Stomach smooth muscle (tissue), 2 donors: ENCODE data around the gene SYNDIG1.

Source experiments
- H3K27ac ChIP-seq: one replicate; pipeline ENCODE4 v1.7.0; 2013; ENCODE audit warnings: mild to moderate bottlenecking, low read length, inconsistent platforms
- H3K27me3 ChIP-seq, 2 donors: one replicate each; pipeline ENCODE4 v1.7.0; 2013; ENCODE audit warnings: low read length in 2 of 2; ENCODE audit not compliant: insufficient read depth in 2 of 2, control insufficient read depth in 1 of 2
- H3K36me3 ChIP-seq, 2 donors: one replicate each; pipeline ENCODE4 v1.7.0; 2013; ENCODE audit warnings: low read length in 2 of 2; ENCODE audit not compliant: control insufficient read depth in 2 of 2, insufficient read depth in 2 of 2
- H3K4me1 ChIP-seq: one replicate; pipeline ENCODE4 v1.7.0; 2013; ENCODE audit warnings: low read length; ENCODE audit not compliant: control insufficient read depth, insufficient read depth
- H3K4me3 ChIP-seq, 2 donors: one replicate each; pipeline ENCODE4 v1.7.0; 2013; ENCODE audit warnings: low read length in 2 of 2
- H3K9ac ChIP-seq, 2 donors: one replicate each; pipeline ENCODE4 v1.7.0; 2013; ENCODE audit warnings: low read length in 2 of 2, mild to moderate bottlenecking in 1 of 2
- H3K9me3 ChIP-seq, 2 donors: one replicate each; pipeline ENCODE4 v1.7.0; 2013; ENCODE audit warnings: low read length in 2 of 2; ENCODE audit not compliant: control insufficient read depth in 2 of 2
- donor health status: healthy.
- donor health status: Pancreatic carcinoma.

The SYNDIG1 gene

GRCh38 chr20:24598996-24599395 lies 129.6 kb downstream of the SYNDIG1 start:
- Histone ChIP-seq H3K9ac (no peak overlapping the region), H3K36me3 (no peaks in the 10 kb centered on the region), H3K27me3 (no peaks in the 10 kb centered on the region), H3K27ac (no peak overlapping the region), H3K9me3 (peaks cover 4% of the 10 kb centered on the region in 2 donors), H3K4me1 (no peaks in the 10 kb centered on the region), H3K4me3 (no peak overlapping the region)

GRCh38 chr20:24600012-24600411 lies 130.6 kb downstream of the SYNDIG1 start:
- H3K4me1 ChIP-seq: no peaks in the 10 kb centered on the region
- no peak overlapping the region for H3K27ac ChIP-seq
- no peak overlapping the region for H3K4me3 ChIP-seq
- H3K9me3 ChIP-seq: peaks cover 4% of the 10 kb centered on the region in 2 donors
- H3K9ac ChIP-seq: no peak overlapping the region
- no peaks in the 10 kb centered on the region for H3K36me3 ChIP-seq
- H3K27me3 ChIP-seq: no peaks in the 10 kb centered on the region

GRCh38 chr20:24603454-24603853 lies 134.0 kb downstream of the SYNDIG1 start:
- no peak overlapping the region for H3K4me3 ChIP-seq
- H3K27me3 ChIP-seq: no peaks in the 10 kb centered on the region
- no peak overlapping the region for H3K9ac ChIP-seq
- no peaks in the 10 kb centered on the region for H3K36me3 ChIP-seq
- H3K9me3 ChIP-seq: peaks cover 4% of the 10 kb centered on the region in 2 donors
- H3K27ac ChIP-seq: no peak overlapping the region
- H3K4me1 ChIP-seq: no peaks in the 10 kb centered on the region

GRCh38 chr20:24604966-24605665 lies 135.7 kb downstream of the SYNDIG1 start:
- Histone ChIP-seq H3K9ac (no peak overlapping the region), H3K36me3 (no peaks in the 10 kb centered on the region), H3K27me3 (no peaks in the 10 kb centered on the region), H3K4me1 (no peaks in the 10 kb centered on the region), H3K4me3 (no peak overlapping the region), H3K9me3 (peaks cover 4% of the 10 kb centered on the region in 2 donors), H3K27ac (no peak overlapping the region)

GRCh38 chr20:24605937-24606455 lies 136.6 kb downstream of the SYNDIG1 start:
- no peaks in the 10 kb centered on the region for H3K36me3 ChIP-seq
- H3K27me3 ChIP-seq: no peaks in the 10 kb centered on the region
- peaks cover 0 to 4% of the 10 kb centered on the region in 2 donors for H3K9me3 ChIP-seq
- no peak overlapping the region for H3K9ac ChIP-seq
- no peak overlapping the region for H3K4me3 ChIP-seq
- no peaks in the 10 kb centered on the region for H3K4me1 ChIP-seq
- no peak overlapping the region for H3K27ac ChIP-seq

- H3K4me3 ChIP-seq: no peak overlapping the region
- H3K36me3 ChIP-seq: no peaks in the 10 kb centered on the region
- H3K27ac ChIP-seq: no peak overlapping the region
- peaks cover 0 to 4% of the 10 kb centered on the region in 2 donors for H3K9me3 ChIP-seq
- no peaks in the 10 kb centered on the region for H3K27me3 ChIP-seq
- no peak overlapping the region for H3K9ac ChIP-seq
- H3K4me1 ChIP-seq: no peaks in the 10 kb centered on the region
Observed at GRCh38 chr20:24607402-24607801, 138.0 kb downstream of the SYNDIG1 start.

GRCh38 chr20:24608926-24609667 lies 139.7 kb downstream of the SYNDIG1 start:
- Histone ChIP-seq H3K27ac (no peak overlapping the region), H3K9ac (no peak overlapping the region), H3K27me3 (peaks cover 0 to 2% of the 10 kb centered on the region in 2 donors), H3K36me3 (no peaks in the 10 kb centered on the region), H3K4me3 (no peak overlapping the region), H3K9me3 (no peaks in the 10 kb centered on the region), H3K4me1 (no peaks in the 10 kb centered on the region)

- Histone ChIP-seq H3K27me3 (peaks cover 0 to 2% of the 10 kb centered on the region in 2 donors), H3K36me3 (no peaks in the 10 kb centered on the region), H3K27ac (no peak overlapping the region), H3K9me3 (no peaks in the 10 kb centered on the region), H3K4me1 (no peaks in the 10 kb centered on the region), H3K9ac (no peak overlapping the region), H3K4me3 (no peak overlapping the region)
Observed at GRCh38 chr20:24609757-24610156, 140.3 kb downstream of the SYNDIG1 start.

GRCh38 chr20:24610341-24611115 lies 141.1 kb downstream of the SYNDIG1 start:
- H3K9ac ChIP-seq: no peak overlapping the region
- no peak overlapping the region for H3K4me3 ChIP-seq
- no peak overlapping the region for H3K27ac ChIP-seq
- H3K27me3 ChIP-seq: peaks cover 0 to 2% of the 10 kb centered on the region in 2 donors
- H3K9me3 ChIP-seq: no peaks in the 10 kb centered on the region
- no peaks in the 10 kb centered on the region for H3K36me3 ChIP-seq
- no peaks in the 10 kb centered on the region for H3K4me1 ChIP-seq

- Histone ChIP-seq H3K27ac (no peak overlapping the region), H3K9ac (no peak overlapping the region), H3K36me3 (no peaks in the 10 kb centered on the region), H3K4me3 (no peak overlapping the region), H3K9me3 (no peaks in the 10 kb centered on the region), H3K4me1 (no peaks in the 10 kb centered on the region), H3K27me3 (peaks cover 0 to 2% of the 10 kb centered on the region in 2 donors)
Observed at GRCh38 chr20:24611360-24612140, 142.1 kb downstream of the SYNDIG1 start.
